Sigmoid colon (tissue), 7 donors: ENCODE measurements around the gene ZNF99. TPM values are rescaled to one million over a fixed set of nuclear protein-coding genes. Genes with fewer than 3 reads are reported as not detected.
"Not testable (repeated sequence)": the region's sequence is repeated elsewhere in the genome, so short reads cannot be mapped to it uniquely, and the experiment has no call there.

Experiments
- DNase-seq: peaks from one replicate; pipeline ENCODE4 v3.0.0-alpha.2; 2019
- H3K27ac ChIP-seq, 4 donors: fragments of 200-600 bp; sonication (generic); one replicate each; pipeline ENCODE4 v1.5.1; 2016 to 2019; ENCODE audit warnings: mild to moderate bottlenecking in 1 of 4
- H3K27me3 ChIP-seq, 3 donors: fragments of 200-600 bp; sonication (generic); one replicate each; pipeline ENCODE4 v1.5.1; 2019; ENCODE audit warnings: mild to moderate bottlenecking in 1 of 3
- H3K36me3 ChIP-seq, 4 donors: fragments of 200-600 bp; sonication (generic); one replicate each; pipeline ENCODE4 v1.5.1; 2016 to 2019
- H3K4me1 ChIP-seq, 4 donors: fragments of 200-600 bp; sonication (generic); one replicate each; pipeline ENCODE4 v1.5.1; 2017 to 2019
- H3K4me3 ChIP-seq, 4 donors: fragments of 200-600 bp; sonication (generic); one replicate each; pipeline ENCODE4 v1.5.1; 2017 to 2019; ENCODE audit warnings: mild to moderate bottlenecking in 2 of 4, moderate library complexity in 1 of 4
- H3K9me3 ChIP-seq, 4 donors: fragments of 200-600 bp in 3 of 4; sonication (generic) in 3 of 4; one replicate each; pipeline versions ENCODE4 v1.5.1 to v1.6.1; 2013 to 2019
- CTCF ChIP-seq, 4 experiments: fragments of 450-650 bp in 3 of 4; fragments of 200-600 bp in 1 of 4; IDR thresholded peaks; one replicate each; pipeline ENCODE4 v1.5.1; 2016 to 2019; ENCODE audit warnings: antibody characterized with exemption in 4 of 4, mild to moderate bottlenecking in 3 of 4, moderate library complexity in 2 of 4
- EP300 ChIP-seq, 4 donors: sonication (generic); formaldehyde crosslinking; IDR thresholded peaks; one replicate each; pipeline ENCODE4 v1.6.1; 2017; ENCODE audit warnings: antibody characterized with exemption in 4 of 4
- POLR2A ChIP-seq, 2 donors: fragments of 450-650 bp; IDR thresholded peaks; one replicate each; pipeline ENCODE4 v1.6.1; 2016; ENCODE audit warnings: antibody characterized with exemption in 2 of 2, mild to moderate bottlenecking in 2 of 2, moderate library complexity in 2 of 2
- POLR2AphosphoS5 ChIP-seq, 4 donors: sonication (generic); formaldehyde crosslinking; IDR thresholded peaks; one replicate each; pipeline ENCODE4 v1.6.1; 2017; ENCODE audit warnings: antibody characterized with exemption in 4 of 4
- WGBS, 2 donors: extraction: QIAGEN DNeasy Blood & Tissue Kit; methylation state at CpG; one replicate each; pipeline ENCODE4 v1.1.7; 2013; 5-methylcytosine and 5-hydroxymethylcytosine counted together
- intact Hi-C: fragments of 100-400 bp; cut with DNase I; formaldehyde crosslinking; loops from one replicate; pipeline ENCODE4 v1.15.1; 2023
- polyA plus RNA-seq, 3 donors: library from polyadenylated mRNA; stranded (reverse); fragments of 200-250 nt; gene quantifications; one replicate each; pipeline ENCODE4 v1.2.3, GENCODE V29; 2013
- small RNA-seq, 3 donors: library from RNA; depleted of rRNA; stranded (forward); fragments of <200 nt; gene quantifications; one replicate each; pipeline ENCODE3, GENCODE V24; 2016
- total RNA-seq, 4 donors: library from RNA; depleted of rRNA; stranded (reverse); fragments of >200 nt; gene quantifications; one replicate each; pipeline ENCODE4 v1.1.0, GENCODE V29; 2016
- donor health status: healthy with polysubstance abuse.
- donor health status: Bipolar disorder and iron deficiency.
- donor health status: healthy.

ZNF99 gene
- total and polyA plus RNA-seq, 7 donors = under 0.01 to 1.1 (median 0.01) TPM; not detected in 2

GRCh38 chr19:22733691-22734090 lies 50.3 kb downstream of the ZNF99 start:
- intact Hi-C loops = no loop called here
- TF ChIP-seq EP300 (IDR thresholded peaks at IDR 0.05) (no peak), CTCF (IDR thresholded peaks at IDR 0.05) (no peak), POLR2A (IDR thresholded peaks at IDR 0.05) (no peak), POLR2AphosphoS5 (IDR thresholded peaks at IDR 0.05) (no peak)
- Histone ChIP-seq H3K4me3 (no peak overlapping the region), H3K9me3 (peaks cover 0 to 23% (median 1%) of the 10 kb centered on the region in 4 donors), H3K27ac (no peak overlapping the region), H3K27me3 (no peaks in the 10 kb centered on the region), H3K36me3 (no peaks in the 10 kb centered on the region), H3K4me1 (no peaks in the 10 kb centered on the region)
- WGBS, 2 donors = 66 to 88% methylated on average over 7 of the region's 7 CpGs
- no peak for DNase-seq

- DNase-seq, intact Hi-C loops, H3K27ac ChIP-seq, H3K36me3 ChIP-seq, H3K4me3 ChIP-seq, H3K4me1 ChIP-seq, H3K27me3 ChIP-seq: not testable (repeated sequence)
- H3K9me3 ChIP-seq = peaks cover 0 to 11% (median 0%) of the 10 kb centered on the region in 4 donors
- 75 to 84% methylated on average over 4 of the region's 4 CpGs for WGBS, 2 donors
Measured at GRCh38 chr19:22728214-22728613, 55.7 kb downstream of the ZNF99 start.

GRCh38 chr19:22721533-22721932 lies 62.4 kb downstream of the ZNF99 start:
- H3K4me3 ChIP-seq, intact Hi-C loops, H3K36me3 ChIP-seq, H3K27ac ChIP-seq, H3K9me3 ChIP-seq, DNase-seq, H3K4me1 ChIP-seq, H3K27me3 ChIP-seq: not testable (repeated sequence)
- WGBS, 2 donors = 82 to 91% methylated on average over 6 of the region's 6 CpGs

GRCh38 chr19:22708983-22709382 lies 75.0 kb downstream of the ZNF99 start:
- H3K9me3 ChIP-seq = peaks cover 0 to 5% (median 0%) of the 10 kb centered on the region in 4 donors
- 30 to 61% methylated on average over 27 of the region's 27 CpGs for WGBS, 2 donors
- no peak for DNase-seq
- no peaks in the 10 kb centered on the region for H3K36me3 ChIP-seq
- no peak overlapping the region for H3K27ac ChIP-seq
- intact Hi-C loops = no loop called here
- H3K4me1 ChIP-seq = no peaks in the 10 kb centered on the region
- H3K4me3 ChIP-seq = no peak overlapping the region
- no peaks in the 10 kb centered on the region for H3K27me3 ChIP-seq
- TF ChIP-seq POLR2A (IDR thresholded peaks at IDR 0.05) = no peak
- TF ChIP-seq CTCF (IDR thresholded peaks at IDR 0.05) = no peak
- TF ChIP-seq POLR2AphosphoS5 (IDR thresholded peaks at IDR 0.05) = no peak
- TF ChIP-seq EP300 (IDR thresholded peaks at IDR 0.05) = no peak

- H3K9me3 ChIP-seq = peaks cover 0 to 18% (median 0%) of the 10 kb centered on the region in 4 donors
- H3K4me1 ChIP-seq, H3K27me3 ChIP-seq, H3K36me3 ChIP-seq, H3K27ac ChIP-seq, H3K4me3 ChIP-seq, intact Hi-C loops, DNase-seq: not testable (repeated sequence)
- WGBS, 2 donors = 93 to 97% methylated on average over 28 of the region's 28 CpGs
Measured at GRCh38 chr19:22703096-22703495, 80.9 kb downstream of the ZNF99 start.

- H3K4me3 ChIP-seq, H3K27ac ChIP-seq, DNase-seq, H3K36me3 ChIP-seq, H3K27me3 ChIP-seq, H3K4me1 ChIP-seq, intact Hi-C loops: not testable (repeated sequence)
- WGBS, 2 donors = 89 to 95% methylated on average over 22 of the region's 22 CpGs
- peaks cover 0 to 18% (median 0%) of the 10 kb centered on the region in 4 donors for H3K9me3 ChIP-seq
Measured at GRCh38 chr19:22702661-22703060, 81.3 kb downstream of the ZNF99 start.

Small RNA genes lying within 50 kb of the gene (small RNA-seq; reads per million reads assigned to genes)
- gene AC008626.1 = 0 reads per million in 3 donors
- gene AC008626.2 = 0 reads per million in 3 donors

Other genes with a start within 250 kb of the ZNF99 start
- under 1 TPM in 3 of 4 donors, not detected in 1; 0.14 to 0.33 (median 0.28) TPM for gene ZNF492, start 149.8 kb downstream of the ZNF99 start, total RNA-seq
- under 1 TPM in 1 of 3 donors, not detected in 2; 0.48 TPM for gene ZNF492, start 149.8 kb downstream of the ZNF99 start, polyA plus RNA-seq
- gene ZNF723, start 48.1 kb upstream of the ZNF99 start, total RNA-seq = not detected
- not detected for gene ZNF723, start 48.1 kb upstream of the ZNF99 start, polyA plus RNA-seq
- 1 to 10 TPM; 3.5 to 5.8 (median 4.5) TPM for gene ZNF728, start 219.0 kb upstream of the ZNF99 start, total RNA-seq
- not detected for gene ZNF728, start 219.0 kb upstream of the ZNF99 start, polyA plus RNA-seq